Measurements from ENCODE around the gene ZNF385D. TPM values are rescaled to one million over a fixed set of nuclear protein-coding genes. Genes with fewer than 3 reads are reported as not detected.

The ZNF385D gene
- total RNA-seq (under 1 TPM; 0.09 to 0.50 TPM), polyA plus RNA-seq (under 1 TPM; 0.08 TPM)

- WGBS: 3% methylated on average over 31 of the region's 31 CpGs
- Histone ChIP-seq H3K36me3 (ENCODE audit: control insufficient read depth in 4 of 4, insufficient read depth in 3 of 4, low read depth in 1 of 4, low read length in 3 of 4) (no peaks in the 10 kb centered on the region), H3K4me3 (ENCODE audit: low read depth in 1 of 3, low read length in 3 of 3) (no peak within 1 kb of the TSS), H3K9ac (ENCODE audit: low read depth in 1 of 2, low read length in 2 of 2) (no peak within 1 kb of the TSS), H3K27ac (ENCODE audit: low read depth in 1 of 2, low read length in 2 of 2) (no peak within 1 kb of the TSS), H3K9me3 (ENCODE audit: control insufficient read depth in 4 of 4, low read length in 3 of 4) (no peaks in the 10 kb centered on the region), H3K27me3 (ENCODE audit: control insufficient read depth in 4 of 4, insufficient read depth in 4 of 4, low read length in 3 of 4) (peaks cover 0 to 3% (median 1%) of the 10 kb centered on the region in 4 donors), H3K4me1 (ENCODE audit: control insufficient read depth in 4 of 4, insufficient read depth in 4 of 4, low read length in 3 of 4) (no peaks in the 10 kb centered on the region)
- no peak for DNase-seq (ENCODE audit: low spot score)
- TF ChIP-seq EGR1 (IDR thresholded peaks at IDR 0.05; ENCODE audit: low read depth in 2 of 2) (no peak), TAF1 (conservative IDR thresholded peaks at IDR 0.05) (no peak), FOXA2 (IDR thresholded peaks at IDR 0.05) (no peak), RXRA (IDR thresholded peaks at IDR 0.05) (no peak)
- TF ChIP-seq, protein P1, sequence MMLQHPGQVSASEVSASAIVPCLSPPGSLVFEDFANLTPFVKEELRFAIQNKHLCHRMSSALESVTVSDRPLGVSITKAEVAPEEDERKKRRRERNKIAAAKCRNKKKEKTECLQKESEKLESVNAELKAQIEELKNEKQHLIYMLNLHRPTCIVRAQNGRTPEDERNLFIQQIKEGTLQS (IDR thresholded peaks at IDR 0.05): no peak
Observed at GRCh38 chr3:21750831-21751391, at the start of gene ZNF385D. ZNF385D (minus strand) TSS chr3:21751210; CDS start chr3:21750916, 294 bp downstream.

DNA sequence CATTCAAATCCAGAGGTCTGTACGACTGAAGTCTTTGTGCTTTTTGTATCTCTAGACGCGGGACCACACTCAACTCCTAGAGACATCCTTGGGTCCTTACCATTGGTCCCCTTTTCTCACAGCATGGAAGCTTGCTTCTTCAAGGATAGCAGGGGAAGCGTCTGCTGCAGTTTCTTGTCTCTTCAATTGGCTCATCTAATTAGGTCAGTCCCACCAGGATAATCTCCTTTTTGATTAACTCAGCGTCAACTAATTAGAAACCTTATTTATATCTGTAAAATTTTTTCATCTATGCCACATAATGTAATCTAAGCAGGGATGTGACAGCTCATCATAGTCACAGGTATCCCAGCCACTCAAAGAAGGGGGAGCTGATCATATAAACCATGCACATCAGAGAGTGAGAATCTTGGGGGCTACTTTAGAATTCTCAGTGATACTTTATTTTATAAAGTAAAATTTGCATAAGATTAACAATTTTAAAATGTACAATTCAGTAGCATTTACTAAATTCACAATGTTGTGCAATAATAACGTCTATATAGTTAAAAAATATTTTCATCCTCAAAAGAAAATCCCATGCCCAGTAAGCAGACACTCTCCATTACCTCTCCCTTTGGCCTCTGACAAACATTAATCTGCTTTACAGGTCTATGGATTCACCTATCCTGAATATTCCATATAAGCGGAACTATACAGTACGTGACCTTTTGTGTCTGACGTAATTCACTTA, 47.5 kb upstream of the ZNF385D start:
- H3K9me3 ChIP-seq (ENCODE audit: control insufficient read depth in 4 of 4, low read length in 3 of 4): peaks cover 0 to 5% (median 2%) of the 10 kb centered on the region in 4 donors
- H3K4me1 ChIP-seq (ENCODE audit: control insufficient read depth in 4 of 4, insufficient read depth in 4 of 4, low read length in 3 of 4): no peaks in the 10 kb centered on the region
- TF ChIP-seq FOXA2 (IDR thresholded peaks at IDR 0.05) (no peak), TAF1 (conservative IDR thresholded peaks at IDR 0.05) (no peak), SP1 (IDR thresholded peaks at IDR 0.05) (no peak), RAD21 (IDR thresholded peaks at IDR 0.05) (no peak), REST (IDR thresholded peaks at IDR 0.05) (no peak), HNF4G (IDR thresholded peaks at IDR 0.05) (no peak), YY1 (IDR thresholded peaks at IDR 0.05) (no peak), EGR1 (IDR thresholded peaks at IDR 0.05; ENCODE audit: low read depth in 2 of 2) (no peak), NR2F2 (IDR thresholded peaks at IDR 0.05) (no peak), FOXA1 (IDR thresholded peaks at IDR 0.05) (no peak), JUND (IDR thresholded peaks at IDR 0.05) (no peak)
- TF ChIP-seq, protein P2, sequence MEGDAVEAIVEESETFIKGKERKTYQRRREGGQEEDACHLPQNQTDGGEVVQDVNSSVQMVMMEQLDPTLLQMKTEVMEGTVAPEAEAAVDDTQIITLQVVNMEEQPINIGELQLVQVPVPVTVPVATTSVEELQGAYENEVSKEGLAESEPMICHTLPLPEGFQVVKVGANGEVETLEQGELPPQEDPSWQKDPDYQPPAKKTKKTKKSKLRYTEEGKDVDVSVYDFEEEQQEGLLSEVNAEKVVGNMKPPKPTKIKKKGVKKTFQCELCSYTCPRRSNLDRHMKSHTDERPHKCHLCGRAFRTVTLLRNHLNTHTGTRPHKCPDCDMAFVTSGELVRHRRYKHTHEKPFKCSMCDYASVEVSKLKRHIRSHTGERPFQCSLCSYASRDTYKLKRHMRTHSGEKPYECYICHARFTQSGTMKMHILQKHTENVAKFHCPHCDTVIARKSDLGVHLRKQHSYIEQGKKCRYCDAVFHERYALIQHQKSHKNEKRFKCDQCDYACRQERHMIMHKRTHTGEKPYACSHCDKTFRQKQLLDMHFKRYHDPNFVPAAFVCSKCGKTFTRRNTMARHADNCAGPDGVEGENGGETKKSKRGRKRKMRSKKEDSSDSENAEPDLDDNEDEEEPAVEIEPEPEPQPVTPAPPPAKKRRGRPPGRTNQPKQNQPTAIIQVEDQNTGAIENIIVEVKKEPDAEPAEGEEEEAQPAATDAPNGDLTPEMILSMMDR (IDR thresholded peaks at IDR 0.05; ENCODE audit: low read depth, low read length, missing input control): no peak
- TF ChIP-seq, protein P1 (IDR thresholded peaks at IDR 0.05): no peak
- DNase-seq (ENCODE audit: low spot score): no peak
- H3K36me3 ChIP-seq (ENCODE audit: control insufficient read depth in 4 of 4, insufficient read depth in 3 of 4, low read depth in 1 of 4, low read length in 3 of 4): no peaks in the 10 kb centered on the region
- H3K27me3 ChIP-seq (ENCODE audit: control insufficient read depth in 4 of 4, insufficient read depth in 4 of 4, low read length in 3 of 4): no peaks in the 10 kb centered on the region
- H3K4me3 ChIP-seq (ENCODE audit: low read depth in 1 of 3, low read length in 3 of 3): no peak overlapping the region
- 82% methylated on average over 9 of the region's 9 CpGs for WGBS
- no peak overlapping the region for H3K9ac ChIP-seq (ENCODE audit: low read depth in 1 of 2, low read length in 2 of 2)
- no peak overlapping the region for H3K27ac ChIP-seq (ENCODE audit: low read depth in 1 of 2, low read length in 2 of 2)

All from liver (tissue), 9 donors.